HEK293 (cell line): ENCODE data around the gene DUSP2.

Experiments used
- CTCF ChIP-seq: fragments of 450-650 bp; formaldehyde crosslinking; IDR thresholded peaks from 2 replicates; pipeline ENCODE4 v1.5.1; 2016; ENCODE audit warnings: missing biosample characterization, missing genetic modification characterization
- HOXA7 ChIP-seq: sonication (generic); formaldehyde crosslinking; IDR thresholded peaks from 2 replicates; pipeline ENCODE4 v1.8.1; 2022; ENCODE audit warnings: missing genetic modification reagents, borderline replicate concordance
- ZBTB48 ChIP-seq: fragments of 450-650 bp; formaldehyde crosslinking; IDR thresholded peaks from 2 replicates; pipeline ENCODE4 v1.5.1; 2016; ENCODE audit warnings: missing biosample characterization, missing genetic modification characterization
- ZNF121 ChIP-seq: fragments of 450-650 bp; formaldehyde crosslinking; IDR thresholded peaks from 2 replicates; pipeline ENCODE4 v1.5.1; 2016; ENCODE audit warnings: missing biosample characterization, missing genetic modification characterization
- ZNF311 ChIP-seq: fragments of 450-650 bp; formaldehyde crosslinking; IDR thresholded peaks from 2 replicates; pipeline ENCODE4 v1.5.1; 2017; ENCODE audit warnings: missing biosample characterization, missing genetic modification characterization, borderline replicate concordance
- ZNF610 ChIP-seq: fragments of 450-650 bp; formaldehyde crosslinking; IDR thresholded peaks from 2 replicates; pipeline ENCODE4 v1.5.1; 2016; ENCODE audit warnings: missing biosample characterization, missing genetic modification characterization, borderline replicate concordance
- ZNF776 ChIP-seq: fragments of 450-650 bp; formaldehyde crosslinking; IDR thresholded peaks from 2 replicates; pipeline ENCODE4 v1.5.0; 2017; ENCODE audit warnings: missing biosample characterization, missing genetic modification characterization, borderline replicate concordance

- TF ChIP-seq CTCF (tag by site-specific recombination) = no peak
- no peak for TF ChIP-seq ZNF311 (tag by site-specific recombination)
- TF ChIP-seq ZNF121 (tag by site-specific recombination) = no peak
- TF ChIP-seq HOXA7 (CRISPR knock-in tag) = no peak
- TF ChIP-seq ZBTB48 = no peak
- TF ChIP-seq ZNF776 (tag by site-specific recombination) = no peak
- TF ChIP-seq ZNF610 (tag by site-specific recombination) = no peak
These were observed 4.2 kb downstream of the DUSP2 start for GRCh38 chr2:96140941-96141623.
